Left ventricle myocardium superior (tissue), 1 donor: ENCODE measurements around the gene GTF2A1. TPM values are rescaled to one million over a fixed set of nuclear protein-coding genes. Genes with fewer than 3 reads are reported as not detected.

Source experiments
- ATAC-seq: fragments of 200-7000 bp; cut with Tn5 transposase; one replicate; pipeline ENCODE4 v1.9.1; 2020; ENCODE audit warnings: mild to moderate bottlenecking, moderate library complexity
- DNase-seq: peaks from one replicate; pipeline ENCODE4 v3.0.0-alpha.2; 2020
- intact Hi-C: fragments of 100-400 bp; cut with micrococcal nuclease; formaldehyde crosslinking; loops from one replicate; pipeline ENCODE4 v1.11.0; 2022
- total RNA-seq: library from RNA; stranded (reverse); fragmentation: NEBNext Ultra II Directional; extraction: Animal tissue kit (Norgen Biotek cat#: 25700); gene quantifications from one replicate; pipeline ENCODE4 v1.2.1, GENCODE V29; 2021
- donor health status: DM: no; HTN: yes; CAD: no; lungs with severe emphysema.

The GTF2A1 gene
- total RNA-seq, 1 donor from 2014 or later = 18.9 TPM

DNA sequence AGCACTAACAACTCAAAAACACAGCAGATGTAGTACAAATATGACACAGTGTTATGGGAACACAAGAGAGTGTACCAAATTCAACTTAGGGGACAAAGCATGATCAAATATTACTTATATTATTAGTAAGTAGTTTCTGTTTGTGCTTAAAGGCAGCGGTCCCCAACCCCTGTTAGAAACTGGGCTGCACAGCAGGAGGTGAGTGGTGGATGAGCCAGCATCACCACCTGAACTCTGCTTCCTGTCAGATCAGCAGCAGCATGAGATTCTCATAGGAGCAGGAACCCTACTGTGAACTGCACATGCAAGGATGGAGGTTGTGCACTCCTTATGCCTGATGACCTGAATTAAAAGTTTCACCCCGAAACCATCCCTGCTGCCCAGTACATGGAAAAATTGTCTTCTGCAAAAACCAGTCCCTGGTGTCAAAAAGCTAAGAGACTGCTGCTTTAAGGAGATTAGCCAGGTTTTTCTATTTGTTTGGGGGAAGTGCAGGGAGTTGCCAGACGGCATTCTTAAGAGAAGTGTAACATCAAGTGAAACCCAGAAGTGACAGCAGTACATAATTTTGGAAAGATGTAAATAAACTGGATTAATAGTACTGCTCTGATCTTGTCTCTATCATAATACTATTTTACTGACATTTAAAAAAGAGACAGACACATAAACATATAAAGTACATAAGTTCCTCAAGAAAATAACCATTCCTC is 26.7 kb downstream of the GTF2A1 start:
- ATAC-seq (no peak), DNase-seq (no peak)
- intact Hi-C loops = no loop called here

DNA sequence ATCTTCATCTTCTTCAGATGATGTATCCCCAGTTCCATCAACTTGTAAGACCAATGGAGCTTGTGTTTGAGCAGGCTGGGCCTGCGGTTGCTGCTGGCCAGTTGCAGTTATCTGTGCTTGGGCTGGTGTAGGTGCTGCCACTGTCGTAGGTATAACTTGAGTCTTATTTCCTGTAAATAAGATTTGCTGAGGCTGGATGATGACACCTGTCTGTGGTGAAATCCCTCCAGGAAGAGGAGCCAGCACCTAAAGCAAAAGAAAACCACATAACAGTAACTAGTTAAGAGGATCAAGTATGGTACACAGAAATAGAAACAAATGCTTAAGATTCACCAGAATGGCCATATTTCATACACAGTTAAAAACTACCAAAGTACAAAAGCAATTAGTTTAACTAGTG is 28.2 kb downstream of the GTF2A1 start:
- intact Hi-C loops = no loop called here
- ATAC-seq = no peak
- DNase-seq = no peak

DNA sequence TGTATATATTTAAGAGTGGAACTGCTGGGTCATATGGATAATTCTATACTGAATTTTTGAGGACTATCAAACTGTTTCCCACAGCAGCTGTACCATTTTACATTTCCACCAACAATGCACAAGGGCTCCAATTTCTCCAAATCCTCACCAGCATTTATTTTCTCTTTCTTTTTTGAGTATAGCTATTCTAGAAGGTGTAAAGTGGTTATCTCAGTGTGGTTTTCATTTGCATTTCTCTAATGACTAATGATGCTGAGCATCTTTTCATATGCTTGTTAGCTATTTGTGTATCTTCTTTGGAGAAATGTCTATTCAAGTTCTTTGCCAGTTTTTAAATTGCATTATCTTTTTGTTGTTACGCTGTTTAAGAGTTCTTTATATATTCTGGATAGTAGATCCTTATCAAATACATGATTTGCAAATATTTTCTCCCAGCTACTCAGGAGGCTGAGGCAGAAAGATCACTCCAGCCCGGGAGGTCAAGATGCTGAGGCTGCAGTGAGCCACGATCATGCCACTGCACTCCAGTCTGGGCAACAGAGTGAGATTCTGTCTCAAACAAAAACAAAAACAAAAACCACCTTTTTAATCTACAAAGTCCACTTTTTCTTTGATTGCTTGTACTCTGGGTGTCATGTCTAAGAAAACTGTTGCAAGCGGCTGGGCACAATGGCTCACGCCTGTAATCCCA is 32.8 kb downstream of the GTF2A1 start:
- intact Hi-C loops = no loop called here
- DNase-seq (no peak), ATAC-seq (no peak)

DNA sequence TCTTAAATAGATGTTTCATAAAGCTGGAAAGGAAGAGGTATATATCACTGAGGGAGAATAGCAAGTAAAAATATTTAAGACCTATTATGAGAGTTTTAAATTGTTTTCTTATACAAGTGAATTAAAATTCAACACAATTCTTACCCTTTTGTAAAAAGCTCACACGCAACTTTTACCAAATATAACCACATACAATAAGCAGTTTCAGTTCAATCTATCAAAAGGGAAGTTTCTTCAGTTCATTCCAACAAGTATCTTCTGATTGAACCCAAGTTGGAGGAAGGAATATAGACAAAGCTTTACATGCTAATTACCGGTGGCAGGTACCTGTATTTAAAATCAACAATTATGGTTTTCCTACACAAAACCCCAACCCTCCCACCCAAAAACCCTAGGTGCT is 41.1 kb downstream of the GTF2A1 start:
- no peak for ATAC-seq
- intact Hi-C loops = no loop called here
- no peak for DNase-seq

DNA sequence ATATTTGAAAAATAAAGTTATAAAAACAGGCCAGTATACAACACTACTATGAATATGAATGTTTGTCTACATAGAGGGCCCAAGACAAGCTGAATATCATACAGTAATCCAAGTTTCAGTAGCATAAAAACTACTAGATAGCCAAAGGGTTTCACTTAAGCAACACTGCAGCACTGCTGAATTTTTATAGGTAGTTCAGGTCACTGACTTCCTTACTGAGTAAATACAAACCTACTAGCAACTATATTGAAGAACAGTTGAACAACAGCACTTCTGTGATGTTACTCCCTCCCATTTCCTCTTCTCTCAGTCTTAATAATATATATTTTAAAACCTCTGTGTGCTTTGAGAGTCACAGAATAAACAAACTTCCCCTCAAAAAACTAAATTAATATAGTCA is 42.7 kb downstream of the GTF2A1 start:
- intact Hi-C loops = no loop called here

DNA sequence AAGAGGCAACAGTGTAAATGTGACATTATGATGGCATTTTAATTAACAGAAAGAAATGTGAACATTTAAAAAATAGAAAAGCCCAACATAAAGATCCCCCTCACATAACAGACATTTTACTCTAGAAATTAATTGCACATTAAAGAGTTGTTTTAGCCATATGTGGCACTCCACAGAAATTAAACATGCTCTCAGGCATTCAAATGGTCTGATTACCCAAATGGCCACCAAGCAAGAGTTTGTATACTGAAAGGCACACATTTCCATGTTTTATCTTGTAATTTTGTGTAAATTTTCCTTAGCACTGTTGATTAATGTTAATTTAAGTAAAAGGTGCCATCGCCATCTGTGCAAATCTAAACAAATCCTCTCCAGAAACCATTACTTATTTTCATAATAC is 43.5 kb downstream of the GTF2A1 start:
- DNase-seq = no peak
- no peak for ATAC-seq
- intact Hi-C loops = no loop called here

More for the DNA sequence above, 42.7 kb downstream of the GTF2A1 start:
- ATAC-seq (no peak), DNase-seq (no peak)

DNA sequence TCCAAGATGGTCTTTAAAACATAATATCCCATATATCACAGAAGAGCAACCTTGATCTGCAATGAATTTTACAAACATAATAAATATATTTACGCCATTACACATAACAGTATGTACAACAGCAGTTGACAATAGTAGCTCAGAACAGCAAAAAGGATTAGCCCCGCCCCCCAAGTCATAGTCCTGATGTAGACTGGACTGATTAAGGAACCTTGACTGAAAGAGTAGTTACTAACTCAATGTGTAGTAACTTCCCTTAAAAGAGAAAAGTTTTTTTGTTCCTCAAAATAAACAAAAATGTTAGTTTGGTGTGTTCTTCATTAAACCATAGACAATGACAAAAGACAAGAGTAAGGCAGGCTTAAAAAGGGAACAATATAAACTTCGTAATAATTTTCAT is 44.5 kb downstream of the GTF2A1 start:
- intact Hi-C loops = no loop called here
- DNase-seq (peak; percentile 41), ATAC-seq (peak; percentile 46)

DNA sequence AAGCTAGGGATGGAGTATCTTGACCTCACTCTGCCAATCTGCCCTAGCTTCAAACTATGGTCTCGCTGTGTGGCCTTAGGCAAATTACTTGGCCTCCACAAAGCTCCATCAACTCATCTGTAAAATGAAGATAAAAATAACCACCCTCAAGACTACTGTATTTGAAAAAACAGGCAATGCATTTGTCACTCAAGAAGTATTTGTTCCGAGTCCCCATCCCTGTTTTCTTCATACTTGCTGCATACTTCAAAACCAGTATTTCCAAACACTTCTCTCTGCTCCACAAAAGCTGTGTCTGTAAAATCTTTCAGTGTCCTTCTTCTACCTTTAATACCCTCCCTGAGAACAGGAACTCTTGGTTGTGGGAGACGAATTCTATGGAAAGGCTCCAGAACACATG is 47.9 kb downstream of the GTF2A1 start:
- no peak for ATAC-seq
- no peak for DNase-seq
- intact Hi-C loops = loop anchor here (5.0 kb wide), 1 partner anchor 176 kb away; no protein-coding TSS in a partner anchor

DNA sequence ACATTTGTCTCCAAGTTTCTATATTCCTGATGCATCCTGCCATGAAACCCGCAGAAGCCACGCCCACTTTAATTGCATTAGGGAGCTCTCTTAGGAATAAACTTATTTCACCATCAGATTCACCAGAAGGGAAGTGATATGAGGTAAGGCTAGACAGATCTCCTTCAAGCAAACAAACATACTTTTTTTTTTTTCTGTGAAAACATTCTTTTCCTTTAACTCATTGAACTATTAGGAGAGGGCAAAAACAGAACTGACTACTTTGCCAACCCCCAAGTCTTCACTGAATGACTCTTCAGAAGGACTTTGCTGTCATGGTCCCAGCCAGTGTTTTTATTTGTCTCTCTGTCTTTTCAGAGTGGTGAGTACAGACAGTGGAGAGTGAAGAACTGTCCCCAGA is 48.4 kb downstream of the GTF2A1 start:
- no peak for ATAC-seq
- no peak for DNase-seq
- intact Hi-C loops = loop anchor here (5.0 kb wide), 1 partner anchor 175 kb away; no protein-coding TSS in a partner anchor

DNA sequence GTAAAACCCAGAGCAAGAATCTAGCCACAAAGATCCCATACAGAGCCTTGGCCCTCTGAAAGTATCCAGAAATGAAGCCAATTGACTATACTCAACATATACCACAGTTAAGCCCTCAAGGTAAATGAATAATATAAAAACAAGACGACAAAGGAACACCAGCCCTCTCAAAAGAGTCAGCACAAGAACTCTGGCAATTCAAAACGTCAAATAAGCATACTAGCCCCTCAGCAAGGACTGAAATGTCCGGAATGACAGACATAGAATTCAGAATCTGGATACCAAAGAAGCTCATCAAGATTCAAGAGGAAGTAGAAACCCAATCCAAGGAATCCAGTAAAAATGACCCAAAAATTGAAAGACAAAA is 49.9 kb downstream of the GTF2A1 start:
- ATAC-seq (no peak), DNase-seq (no peak)
- intact Hi-C loops = loop anchor here (5.0 kb wide), 1 partner anchor 174 kb away; no protein-coding TSS in a partner anchor

DNA sequence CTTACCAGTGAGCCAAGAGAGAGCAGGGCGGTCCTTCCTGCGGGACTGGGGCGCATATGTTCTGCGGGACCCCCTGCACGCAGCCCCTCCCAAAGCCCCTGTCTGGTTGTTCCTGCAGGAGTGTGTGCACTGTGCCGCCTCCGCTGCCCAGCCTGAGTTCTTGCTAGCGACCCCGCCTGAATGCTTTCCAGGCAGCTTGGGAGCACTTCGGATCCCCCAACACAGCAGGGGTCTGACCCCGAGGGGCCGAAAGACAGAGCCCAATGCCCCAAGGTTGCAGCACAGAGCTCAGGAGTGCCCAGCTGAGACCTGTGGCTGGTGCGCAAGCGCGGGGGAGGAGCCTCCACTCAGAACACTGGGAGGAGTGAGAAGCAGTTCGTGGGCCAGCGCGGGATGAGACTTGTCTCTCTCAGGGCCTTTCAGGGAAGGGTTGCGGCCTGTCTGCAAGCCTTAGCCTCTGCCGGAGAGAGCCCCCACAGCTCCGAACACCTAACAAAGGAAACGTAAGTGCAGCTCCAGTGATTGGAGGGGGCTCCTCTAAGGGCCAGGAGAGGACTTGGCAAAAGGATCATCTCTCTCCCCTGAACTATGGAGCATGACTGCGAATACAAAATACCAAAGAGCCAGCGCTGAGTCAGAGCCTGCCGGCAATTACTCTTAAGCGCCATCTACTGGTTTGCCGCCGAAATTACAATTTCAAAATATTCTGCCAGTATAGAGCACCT is 50.5 kb downstream of the GTF2A1 start:
- intact Hi-C loops = loop anchor here (5.0 kb wide), 1 partner anchor 173 kb away; no protein-coding TSS in a partner anchor
- peak; percentile 100 for ATAC-seq
- peak; percentile 96 for DNase-seq

DNA sequence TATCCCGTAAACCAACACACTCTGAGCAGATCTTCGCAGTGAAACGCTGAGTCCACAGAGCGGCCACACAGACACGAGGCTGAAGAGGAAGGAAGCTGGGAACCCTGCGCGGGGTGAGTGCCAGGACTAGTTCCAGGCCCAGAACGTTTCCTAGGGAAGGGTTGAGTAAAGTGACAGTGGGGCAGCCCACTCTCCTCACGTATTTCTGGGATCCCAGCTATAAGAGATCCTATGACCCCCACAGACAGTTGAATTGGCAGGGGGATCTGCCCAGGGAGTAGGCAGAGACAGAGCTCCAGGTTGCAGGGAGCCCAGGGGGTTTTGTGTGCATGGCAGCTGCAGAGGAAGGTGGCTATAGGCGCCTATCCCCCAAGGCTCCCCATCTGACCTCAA is 51.1 kb downstream of the GTF2A1 start:
- ATAC-seq (peak; percentile 80), DNase-seq (peak; percentile 80)
- intact Hi-C loops = loop anchor here (5.0 to 10.0 kb wide), 2 partner anchors 172 to 215 kb away; partner anchors contain the start of gene TSHR

DNA sequence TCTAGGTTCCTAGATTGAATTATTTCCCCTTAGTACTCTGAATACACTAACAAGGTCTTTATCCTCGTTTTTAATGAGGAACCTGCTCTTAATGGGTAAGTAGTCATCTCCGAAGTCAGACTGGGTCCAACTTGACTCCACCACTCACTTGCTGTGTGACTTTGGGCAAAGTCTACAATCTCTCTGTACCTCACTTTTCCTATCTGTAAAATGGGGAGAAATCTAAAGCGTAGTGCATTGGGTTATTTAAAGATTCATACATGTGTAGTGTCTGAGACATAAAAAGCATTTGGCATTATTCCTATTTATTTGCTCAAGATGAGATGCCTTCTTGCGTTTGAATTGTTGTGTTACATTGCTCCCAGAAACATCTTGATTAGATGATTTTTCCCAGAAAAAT is 51.5 kb downstream of the GTF2A1 start:
- intact Hi-C loops = loop anchor here (10.0 kb wide), 1 partner anchor 214 kb away; the partner anchor contains the start of gene TSHR
- DNase-seq (no peak), ATAC-seq (no peak)

DNA sequence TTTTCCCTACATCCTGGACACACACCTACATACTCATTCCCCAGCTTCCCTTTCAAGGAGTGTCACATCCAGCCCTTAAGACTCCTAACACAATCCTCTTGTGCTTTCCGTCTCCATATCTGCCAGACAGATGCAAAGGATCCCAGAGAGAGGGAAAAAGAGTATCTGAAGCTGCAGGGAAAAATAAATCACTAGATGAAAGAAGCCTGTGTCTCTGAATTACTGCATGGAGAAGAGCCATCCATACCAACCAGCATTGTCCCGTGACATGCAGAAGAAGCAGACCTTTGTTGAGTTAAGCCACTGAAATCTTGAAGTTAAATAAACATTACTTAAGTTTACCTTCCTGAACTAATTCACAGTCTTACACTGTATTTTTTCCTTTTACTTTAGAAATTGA is 54.6 kb downstream of the GTF2A1 start:
- intact Hi-C loops = loop anchor here (10.0 kb wide), 1 partner anchor 211 kb away; the partner anchor contains the start of gene TSHR
- no peak for DNase-seq
- ATAC-seq = no peak

DNA sequence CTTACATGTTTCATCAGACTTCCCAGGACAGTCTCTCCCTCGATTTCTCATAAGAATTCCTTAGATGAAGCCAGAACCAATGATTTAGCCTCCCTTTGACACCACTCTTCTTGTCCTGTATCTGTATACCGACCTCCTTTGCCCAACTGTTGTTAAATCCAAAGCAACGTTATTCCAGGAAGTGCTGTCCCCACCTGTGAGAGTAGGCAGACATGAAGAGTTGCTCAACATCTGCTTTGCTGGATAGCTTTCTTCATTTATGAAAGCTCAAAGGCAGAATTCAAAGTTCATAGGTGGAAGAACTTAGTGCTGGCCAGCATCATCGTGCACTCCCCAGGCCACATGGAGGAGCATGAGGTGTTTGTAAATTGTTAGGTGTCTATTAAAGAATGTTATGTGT is 55.6 kb downstream of the GTF2A1 start:
- DNase-seq (no peak), ATAC-seq (no peak)
- intact Hi-C loops = loop anchor here (10.0 kb wide), 1 partner anchor 210 kb away; the partner anchor contains the start of gene TSHR

DNA sequence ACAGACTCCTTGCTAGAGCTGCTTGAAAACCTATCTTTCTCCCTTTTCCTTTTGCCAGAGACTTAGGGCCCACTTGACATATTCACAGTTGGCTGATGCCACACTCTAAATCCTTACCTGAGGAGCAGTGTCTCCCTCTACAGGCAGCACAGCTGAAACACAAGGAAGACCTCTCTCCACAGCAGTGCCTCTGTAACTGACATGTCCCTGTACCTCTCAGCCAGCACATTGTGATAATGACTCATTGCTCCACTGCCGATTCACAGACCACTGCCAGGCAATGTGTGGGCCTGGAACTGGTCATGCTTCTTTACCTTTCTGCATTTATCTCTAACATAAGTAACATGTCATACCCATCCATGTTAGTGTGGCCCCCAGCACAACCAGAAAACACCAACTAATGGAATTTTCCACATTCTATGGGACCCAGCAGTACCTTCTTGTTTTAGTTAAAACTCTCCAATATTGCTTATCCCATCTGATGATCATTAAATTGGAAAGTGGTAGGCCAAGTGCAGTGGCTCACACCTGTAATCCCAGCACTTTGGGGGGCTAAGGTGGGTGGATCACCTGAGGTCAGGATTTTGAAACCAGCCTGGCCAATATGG is 56.5 kb downstream of the GTF2A1 start:
- no peak for DNase-seq
- intact Hi-C loops = loop anchor here (10.0 kb wide), 1 partner anchor 209 kb away; the partner anchor contains the start of gene TSHR
- ATAC-seq = peak; percentile 88

DNA sequence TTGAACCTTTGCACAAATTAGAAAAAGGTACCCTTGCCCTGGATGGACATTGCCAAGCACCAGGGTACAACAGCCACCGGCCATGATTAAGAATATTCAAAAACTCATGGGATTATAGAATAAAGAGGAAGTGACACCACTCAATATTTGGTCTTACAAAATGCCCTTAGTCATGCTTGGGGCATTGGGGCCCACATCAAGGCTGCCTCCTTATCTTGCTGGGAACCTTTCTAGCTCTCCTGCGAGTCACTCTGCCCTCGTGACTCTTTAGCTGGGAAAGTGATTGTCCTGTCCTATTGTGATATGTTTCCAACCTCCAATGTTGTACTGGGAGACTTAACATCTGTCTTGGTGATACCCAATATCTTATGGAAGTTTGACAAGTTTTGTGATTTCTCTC is 57.8 kb downstream of the GTF2A1 start:
- no peak for DNase-seq
- no peak for ATAC-seq
- intact Hi-C loops = loop anchor here (10.0 kb wide), 1 partner anchor 208 kb away; the partner anchor contains the start of gene TSHR

DNA sequence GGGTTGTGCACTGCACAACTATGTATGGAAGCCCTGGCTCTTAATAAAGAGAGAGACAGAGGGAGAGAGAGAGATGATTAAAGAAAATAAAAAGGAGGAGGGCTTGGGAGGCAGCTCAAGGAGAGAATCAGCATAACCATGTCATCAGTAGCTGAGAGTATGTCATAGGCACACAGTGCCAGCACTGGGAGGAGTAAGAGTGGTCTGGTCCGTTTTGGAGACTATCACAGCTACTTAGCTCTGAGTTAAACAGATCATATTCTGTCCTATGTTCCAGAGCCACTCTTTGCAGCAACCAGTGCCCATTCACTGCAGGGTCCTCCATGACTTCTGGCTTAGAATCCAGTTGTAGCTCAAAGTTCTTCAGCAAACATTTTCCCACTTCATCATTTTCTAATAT is 59.0 kb downstream of the GTF2A1 start:
- intact Hi-C loops = loop anchor here (10.0 kb wide), 1 partner anchor 207 kb away; the partner anchor contains the start of gene TSHR
- ATAC-seq = no peak
- no peak for DNase-seq

DNA sequence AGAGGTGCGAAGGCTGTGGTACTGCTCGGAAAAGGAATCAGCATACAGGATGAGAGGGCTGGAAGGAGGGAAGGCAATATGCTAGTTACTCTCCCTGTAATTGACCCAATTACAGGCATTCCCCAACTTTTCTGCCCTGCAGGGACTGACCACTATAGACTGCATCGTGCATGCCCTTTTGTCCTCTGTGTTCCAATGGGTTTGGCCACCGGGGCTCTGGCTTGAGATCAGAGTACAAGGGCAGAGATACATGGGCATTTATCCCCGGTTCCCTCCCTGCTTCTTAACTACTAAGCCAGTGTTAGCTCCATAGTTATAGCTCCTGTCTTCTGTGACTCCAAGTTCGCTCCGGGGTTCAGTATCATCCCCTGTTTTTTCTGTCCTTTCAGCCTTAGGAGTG is 59.7 kb downstream of the GTF2A1 start:
- intact Hi-C loops = loop anchor here (10.0 kb wide), 1 partner anchor 206 kb away; the partner anchor contains the start of gene TSHR
- ATAC-seq (no peak), DNase-seq (no peak)
